HepG2 (cell line): ENCODE results near the gene AGAP1. TPM values are rescaled to one million over a fixed set of nuclear protein-coding genes. Genes with fewer than 3 reads are reported as not detected.
A peak's percentile ranks its signal among the peaks of the same experiment; 100 is the strongest.

Experiments
- GTF3A ChIP-seq: sonication (generic); formaldehyde crosslinking; conservative IDR thresholded peaks from 2 replicates; pipeline ENCODE4 v1.4.0; 2020; ENCODE audit warnings: mild to moderate bottlenecking, missing genetic modification reagents
- HOXA9 ChIP-seq: sonication (generic); formaldehyde crosslinking; IDR thresholded peaks from 2 replicates; pipeline ENCODE4 v1.8.1; 2022; ENCODE audit warnings: missing genetic modification reagents, mild to moderate bottlenecking, moderate library complexity, borderline replicate concordance
- JUN ChIP-seq: sonication (generic); formaldehyde crosslinking; IDR thresholded peaks from 2 replicates; pipeline ENCODE4 v1.4.0; 2020; ENCODE audit warnings: mild to moderate bottlenecking, missing genetic modification reagents
- KDM1A ChIP-seq: IDR thresholded peaks from 2 replicates; pipeline ENCODE4 v1.6.1; 2016; ENCODE audit warnings: missing compliant biosample characterization
- KDM2A ChIP-seq: sonication (generic); formaldehyde crosslinking; IDR thresholded peaks from 2 replicates; pipeline ENCODE4 v1.4.0; 2020; ENCODE audit warnings: low read depth, missing genetic modification reagents, borderline replicate concordance
- MED1 ChIP-seq: sonication (generic); formaldehyde crosslinking; IDR thresholded peaks from 2 replicates; pipeline ENCODE4 v1.4.0; 2020; ENCODE audit warnings: missing genetic modification reagents
- PCBP2 ChIP-seq: fragments of 200-400 bp; formaldehyde crosslinking; optimal IDR thresholded peaks from 2 replicates; pipeline ENCODE3; 2018; ENCODE audit warnings: low read length, low read depth; ENCODE audit not compliant: poor library complexity, severe bottlenecking
- PPARG ChIP-seq: conservative IDR thresholded peaks from 2 replicates; pipeline ENCODE4 v1.6.1; 2016; ENCODE audit warnings: missing biosample characterization, missing genetic modification reagents
- RBAK ChIP-seq: sonication (generic); formaldehyde crosslinking; IDR thresholded peaks from 2 replicates; pipeline ENCODE4 v1.5.1; 2020; ENCODE audit warnings: mild to moderate bottlenecking, missing genetic modification reagents
- SIN3B ChIP-seq: fragments of 150-350 bp; IDR thresholded peaks from 2 replicates; pipeline ENCODE4 v1.6.1; 2014; ENCODE audit warnings: low read length
- THYN1 ChIP-seq: sonication (generic); formaldehyde crosslinking; IDR thresholded peaks from 2 replicates; pipeline ENCODE4 v1.8.1; 2023; ENCODE audit warnings: low read depth, mild to moderate bottlenecking, moderate library complexity, missing genetic modification reagents, borderline replicate concordance
- ZFP37 ChIP-seq: sonication (generic); formaldehyde crosslinking; IDR thresholded peaks from 2 replicates; pipeline ENCODE4 v1.4.0; 2020; ENCODE audit warnings: missing genetic modification reagents, borderline replicate concordance
- ZNF101 ChIP-seq: sonication (generic); formaldehyde crosslinking; IDR thresholded peaks from 2 replicates; pipeline ENCODE4 v1.4.0; 2020; ENCODE audit warnings: mild to moderate bottlenecking, low read depth, missing genetic modification reagents, borderline replicate concordance
- ZNF136 ChIP-seq: sonication (generic); formaldehyde crosslinking; IDR thresholded peaks from 2 replicates; pipeline ENCODE4 v1.8.1; 2022; ENCODE audit warnings: low read depth, mild to moderate bottlenecking, moderate library complexity, missing genetic modification reagents
- ZNF224 ChIP-seq: sonication (generic); formaldehyde crosslinking; IDR thresholded peaks from 2 replicates; pipeline ENCODE4 v1.5.0; 2020; ENCODE audit warnings: mild to moderate bottlenecking, missing genetic modification reagents
- ZNF230 ChIP-seq: sonication (generic); formaldehyde crosslinking; IDR thresholded peaks from 2 replicates; pipeline ENCODE4 v1.4.0; 2020; ENCODE audit warnings: mild to moderate bottlenecking, missing genetic modification reagents
- ZNF282 ChIP-seq: fragments of 450-650 bp; IDR thresholded peaks from 2 replicates; pipeline ENCODE4 v1.6.1; 2018; ENCODE audit not compliant: partially characterized antibody
- ZNF337 ChIP-seq: sonication (generic); formaldehyde crosslinking; IDR thresholded peaks from 2 replicates; pipeline ENCODE4 v1.5.1; 2020; ENCODE audit warnings: missing genetic modification reagents, low read depth, mild to moderate bottlenecking, borderline replicate concordance
- ZNF33A ChIP-seq: sonication (generic); formaldehyde crosslinking; IDR thresholded peaks from 2 replicates; pipeline ENCODE4 v1.5.1; 2020; ENCODE audit warnings: missing genetic modification reagents, mild to moderate bottlenecking, moderate library complexity, borderline replicate concordance
- ZNF441 ChIP-seq: sonication (generic); formaldehyde crosslinking; IDR thresholded peaks from 2 replicates; pipeline ENCODE4 v1.7.0; 2021; ENCODE audit warnings: missing genetic modification reagents, borderline replicate concordance
- ZNF530 ChIP-seq: sonication (generic); formaldehyde crosslinking; IDR thresholded peaks from 2 replicates; pipeline ENCODE4 v1.5.0; 2020; ENCODE audit warnings: low read depth, mild to moderate bottlenecking, missing genetic modification reagents
- ZNF556 ChIP-seq: sonication (generic); formaldehyde crosslinking; IDR thresholded peaks from 2 replicates; pipeline ENCODE4 v1.4.0; 2020; ENCODE audit warnings: mild to moderate bottlenecking, missing genetic modification reagents, borderline replicate concordance
- ZSCAN20 ChIP-seq: sonication (generic); formaldehyde crosslinking; IDR thresholded peaks from 2 replicates; pipeline ENCODE4 v1.4.0; 2020; ENCODE audit warnings: missing genetic modification reagents, mild to moderate bottlenecking, borderline replicate concordance
- polyA plus RNA-seq, 8 experiments: library from polyadenylated mRNA; depleted of rRNA in 3 of 8; stranded (reverse) in 7 of 8; unstranded in 1 of 8; fragments of >200 nt; fragmentation: Illumina TruSeq in 4 of 8; extraction: Trizol in 4 of 8; gene quantifications; 2 replicates each; pipeline versions ENCODE4 v1.2.1 to v1.2.3, GENCODE V29; 2011 to 2016; ENCODE audit warnings: low read depth in 4 of 8, missing spikeins in 1 of 8, mixed read lengths in 1 of 8; ENCODE audit not compliant: insufficient read depth in 1 of 8
- total RNA-seq, 5 experiments: library from RNA; depleted of rRNA; stranded (reverse); fragments of >200 nt; fragmentation: Illumina TruSeq; extraction: Trizol; gene quantifications; 2 replicates each; pipeline ENCODE4 v1.2.3, GENCODE V29; 2016; ENCODE audit warnings: low read depth in 1 of 5
- TF ChIP-seq, protein P1 (sequence below): sonication (generic); formaldehyde crosslinking; IDR thresholded peaks from 2 replicates; pipeline ENCODE4 v1.4.0; 2020; ENCODE audit warnings: missing genetic modification reagents
- TF ChIP-seq, protein P2 (sequence below), 2 experiments: sonication (generic) in 1 of 2; formaldehyde crosslinking in 1 of 2; IDR thresholded peaks; 2 replicates each; pipeline versions ENCODE4 v1.4.0 to v1.6.1; 2018 to 2020; ENCODE audit warnings: missing genetic modification reagents in 2 of 2, borderline replicate concordance in 1 of 2, low read depth in 1 of 2, mild to moderate bottlenecking in 1 of 2, missing biosample characterization in 1 of 2
- TF ChIP-seq, protein P3 (sequence below): sonication (generic); formaldehyde crosslinking; IDR thresholded peaks from 2 replicates; pipeline ENCODE4 v1.4.0; 2020; ENCODE audit warnings: mild to moderate bottlenecking, missing genetic modification reagents
- TF ChIP-seq, protein P4 (sequence below): sonication (generic); formaldehyde crosslinking; conservative IDR thresholded peaks from 2 replicates; pipeline ENCODE4 v1.8.0; 2022; ENCODE audit warnings: missing genetic modification reagents

AGAP1 gene
- total and polyA plus RNA-seq, 2 of the 13 experiments (the other 11 are each of a cell fraction or from before 2014, with no cell fraction given) = 21.2 to 32.7 TPM

DNA sequence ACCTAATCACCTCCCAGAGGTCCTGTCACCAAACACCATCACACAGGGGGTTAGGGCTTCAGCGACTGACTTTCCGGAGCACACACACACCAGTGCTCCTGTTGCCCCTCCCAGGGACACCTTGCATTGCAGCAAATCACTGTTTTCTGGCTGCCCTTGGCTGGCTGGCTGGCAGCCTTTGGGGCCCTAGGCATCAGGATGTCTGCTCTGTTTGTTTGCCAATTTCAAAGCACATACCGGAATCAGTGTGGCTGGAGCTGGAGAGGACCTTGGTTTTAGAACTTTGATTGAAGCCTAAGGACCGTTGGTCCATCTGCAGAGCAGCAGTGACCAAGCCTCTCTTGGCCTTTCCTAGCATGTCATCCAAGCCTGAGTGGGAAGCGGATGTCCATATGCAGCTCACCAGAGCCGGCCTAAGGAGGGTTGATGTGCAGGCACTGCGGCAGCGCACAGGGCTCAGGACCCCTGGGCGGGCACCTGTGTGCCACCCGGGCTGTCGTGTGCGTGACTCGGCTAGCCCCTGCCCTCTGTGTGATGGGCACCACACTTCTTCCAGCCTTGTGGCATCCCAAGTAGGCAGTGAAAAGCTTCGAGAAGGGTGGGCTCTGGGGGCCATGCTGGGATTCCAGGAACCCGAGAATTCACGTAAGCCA, 612.2 kb downstream of the AGAP1 start (continued):
- TF ChIP-seq ZNF136 (CRISPR knock-in tag) (no peak), PCBP2 (no peak), ZNF33A (CRISPR knock-in tag) (no peak), MED1 (CRISPR knock-in tag) (peak; percentile 70), ZSCAN20 (CRISPR knock-in tag) (no peak), GTF3A (no peak), KDM1A (CRISPR knock-in tag) (peak; percentile 66; the same call in 1 of the 2 replicates), ZNF441 (CRISPR knock-in tag) (no peak), HOXA9 (CRISPR knock-in tag) (no peak), ZNF556 (0 out of 2 replicates have a peak, but pooled peaks have one; percentile 15), ZNF224 (no peak), ZNF101 (no peak), KDM2A (peak; percentile 51; the same call in 1 of the 2 replicates), ZNF230 (CRISPR knock-in tag) (no peak), SIN3B (no peak), THYN1 (no peak), ZFP37 (0 out of 2 replicates have a peak, but pooled peaks have one; percentile 54), RBAK (CRISPR knock-in tag) (0 out of 2 replicates have a peak, but pooled peaks have one; percentile 14), JUN (CRISPR knock-in tag) (no peak), ZNF337 (CRISPR knock-in tag) (no peak), ZNF282 (no peak), ZNF530 (CRISPR knock-in tag) (no peak), PPARG (CRISPR knock-in tag) (no peak)
- TF ChIP-seq, protein P1, sequence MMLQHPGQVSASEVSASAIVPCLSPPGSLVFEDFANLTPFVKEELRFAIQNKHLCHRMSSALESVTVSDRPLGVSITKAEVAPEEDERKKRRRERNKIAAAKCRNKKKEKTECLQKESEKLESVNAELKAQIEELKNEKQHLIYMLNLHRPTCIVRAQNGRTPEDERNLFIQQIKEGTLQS (CRISPR knock-in tag) = no peak
- TF ChIP-seq, protein P2, sequence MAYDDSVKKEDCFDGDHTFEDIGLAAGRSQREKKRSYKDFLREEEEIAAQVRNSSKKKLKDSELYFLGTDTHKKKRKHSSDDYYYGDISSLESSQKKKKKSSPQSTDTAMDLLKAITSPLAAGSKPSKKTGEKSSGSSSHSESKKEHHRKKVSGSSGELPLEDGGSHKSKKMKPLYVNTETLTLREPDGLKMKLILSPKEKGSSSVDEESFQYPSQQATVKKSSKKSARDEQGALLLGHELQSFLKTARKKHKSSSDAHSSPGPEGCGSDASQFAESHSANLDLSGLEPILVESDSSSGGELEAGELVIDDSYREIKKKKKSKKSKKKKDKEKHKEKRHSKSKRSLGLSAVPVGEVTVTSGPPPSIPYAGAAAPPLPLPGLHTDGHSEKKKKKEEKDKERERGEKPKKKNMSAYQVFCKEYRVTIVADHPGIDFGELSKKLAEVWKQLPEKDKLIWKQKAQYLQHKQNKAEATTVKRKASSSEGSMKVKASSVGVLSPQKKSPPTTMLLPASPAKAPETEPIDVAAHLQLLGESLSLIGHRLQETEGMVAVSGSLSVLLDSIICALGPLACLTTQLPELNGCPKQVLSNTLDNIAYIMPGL (CRISPR knock-in tag; IDR thresholded peaks at IDR 0.05; ENCODE audit: borderline replicate concordance in 1 of 2, low read depth in 1 of 2) = no peak
- TF ChIP-seq, protein P3, sequence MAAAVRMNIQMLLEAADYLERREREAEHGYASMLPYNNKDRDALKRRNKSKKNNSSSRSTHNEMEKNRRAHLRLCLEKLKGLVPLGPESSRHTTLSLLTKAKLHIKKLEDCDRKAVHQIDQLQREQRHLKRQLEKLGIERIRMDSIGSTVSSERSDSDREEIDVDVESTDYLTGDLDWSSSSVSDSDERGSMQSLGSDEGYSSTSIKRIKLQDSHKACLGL (CRISPR knock-in tag) = no peak
- TF ChIP-seq, protein P4, sequence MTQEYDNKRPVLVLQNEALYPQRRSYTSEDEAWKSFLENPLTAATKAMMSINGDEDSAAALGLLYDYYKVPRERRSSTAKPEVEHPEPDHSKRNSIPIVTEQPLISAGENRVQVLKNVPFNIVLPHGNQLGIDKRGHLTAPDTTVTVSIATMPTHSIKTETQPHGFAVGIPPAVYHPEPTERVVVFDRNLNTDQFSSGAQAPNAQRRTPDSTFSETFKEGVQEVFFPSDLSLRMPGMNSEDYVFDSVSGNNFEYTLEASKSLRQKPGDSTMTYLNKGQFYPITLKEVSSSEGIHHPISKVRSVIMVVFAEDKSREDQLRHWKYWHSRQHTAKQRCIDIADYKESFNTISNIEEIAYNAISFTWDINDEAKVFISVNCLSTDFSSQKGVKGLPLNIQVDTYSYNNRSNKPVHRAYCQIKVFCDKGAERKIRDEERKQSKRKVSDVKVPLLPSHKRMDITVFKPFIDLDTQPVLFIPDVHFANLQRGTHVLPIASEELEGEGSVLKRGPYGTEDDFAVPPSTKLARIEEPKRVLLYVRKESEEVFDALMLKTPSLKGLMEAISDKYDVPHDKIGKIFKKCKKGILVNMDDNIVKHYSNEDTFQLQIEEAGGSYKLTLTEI (CRISPR knock-in tag) = no peak
